GM12891 (cell line): Measurements from ENCODE around the gene MESP2.

Experiments used
- POLR2A ChIP-seq: IDR thresholded peaks from 2 replicates; pipeline ENCODE4 v1.6.1; 2011; ENCODE audit warnings: low read depth, low read length, control low read depth
- POLR2AphosphoS5 ChIP-seq: IDR thresholded peaks from 2 replicates; pipeline ENCODE4 v1.6.1; 2011; ENCODE audit warnings: low read depth, low read length, control low read depth
- TAF1 ChIP-seq: IDR thresholded peaks from 2 replicates; pipeline ENCODE4 v1.6.1; 2011; ENCODE audit warnings: low read depth, low read length, control low read depth

- TF ChIP-seq POLR2AphosphoS5 (no peak), POLR2A (no peak), TAF1 (no peak)
Measured at GRCh38 chr15:89735773-89736172, 40.4 kb upstream of the MESP2 start.
